ENCODE measurements around the gene CERK.

Gene CERK

GRCh38 chr22:46777609-46777970, 39.5 kb upstream of the CERK start:
- no peak for TF ChIP-seq CTCF (IDR thresholded peaks at IDR 0.05; ENCODE audit: low read depth, low read length)
- H3K4me3 ChIP-seq (ENCODE audit: low read depth, low read length), result no peak overlapping the region
- DNase-seq (ENCODE audit: low read depth, low spot score), result no peak

GRCh38 chr22:46776876-46777608, 39.0 kb upstream of the CERK start:
- DNase-seq (ENCODE audit: low read depth, low spot score), result no peak

More at GRCh38 chr22:46777609-46777970, 39.5 kb upstream of the CERK start:
- in situ Hi-C loops (cut with HindIII; ENCODE audit: low sequenced_read_pairs), result no loop called here

GRCh38 chr22:46775850-46776826, 38.1 kb upstream of the CERK start:
- TF ChIP-seq CTCF (IDR thresholded peaks at IDR 0.05; ENCODE audit: low read depth, low read length), result no peak
- in situ Hi-C loops (cut with HindIII; ENCODE audit: low sequenced_read_pairs), result no loop called here
- DNase-seq (ENCODE audit: low read depth, low spot score), result no peak
- no peak overlapping the region for H3K4me3 ChIP-seq (ENCODE audit: low read depth, low read length)

More at GRCh38 chr22:46776876-46777608, 39.0 kb upstream of the CERK start:
- H3K4me3 ChIP-seq (ENCODE audit: low read depth, low read length), result no peak overlapping the region
- TF ChIP-seq CTCF (IDR thresholded peaks at IDR 0.05; ENCODE audit: low read depth, low read length), result no peak
- in situ Hi-C loops (cut with HindIII; ENCODE audit: low sequenced_read_pairs), result no loop called here

GRCh38 chr22:46774980-46775849, 37.2 kb upstream of the CERK start:
- TF ChIP-seq CTCF (IDR thresholded peaks at IDR 0.05; ENCODE audit: low read depth, low read length), result no peak

GRCh38 chr22:46774253-46774979, 36.4 kb upstream of the CERK start:
- TF ChIP-seq CTCF (IDR thresholded peaks at IDR 0.05; ENCODE audit: low read depth, low read length), result no peak
- no peak overlapping the region for H3K4me3 ChIP-seq (ENCODE audit: low read depth, low read length)
- in situ Hi-C loops (cut with HindIII; ENCODE audit: low sequenced_read_pairs), result no loop called here
- DNase-seq (ENCODE audit: low read depth, low spot score), result no peak

More at GRCh38 chr22:46774980-46775849, 37.2 kb upstream of the CERK start:
- no peak for DNase-seq (ENCODE audit: low read depth, low spot score)
- no peak overlapping the region for H3K4me3 ChIP-seq (ENCODE audit: low read depth, low read length)
- in situ Hi-C loops (cut with HindIII; ENCODE audit: low sequenced_read_pairs), result no loop called here
